H1 (cell line): Measurements from ENCODE around the gene CACNA1A. TPM values are rescaled to one million over a fixed set of nuclear protein-coding genes. Genes with fewer than 3 reads are reported as not detected.
"Not testable (repeated sequence)": the region's sequence is repeated elsewhere in the genome, so short reads cannot be mapped to it uniquely, and the experiment has no call there.

Experiments
- CTCF ChIA-PET: fragments of 300-600 bp; sonication (Branson Sonifier 250); formaldehyde crosslinking; loops from one replicate; lab custom pipeline; 2021; ENCODE audit not compliant: partially characterized antibody; lab: Charles Lee
- POLR2A ChIA-PET: fragments of 300-600 bp; sonication (Branson Sonifier 250); formaldehyde crosslinking; loops from one replicate; lab custom pipeline; 2021; ENCODE audit warnings: inconsistent platforms; ENCODE audit not compliant: partially characterized antibody; lab: Charles Lee
- DNase-seq, 2 experiments: peaks; one replicate each; pipeline versions ENCODE4 v3.0.0 to v3.0.0-alpha.2; 2010 to 2022; ENCODE audit warnings: low spot score in 2 of 2, low read depth in 1 of 2, mixed read lengths in 1 of 2
- FAIRE-seq: peaks from 2 replicates; lab custom pipeline; 2011; peaks lifted over from hg19 to GRCh38; lab: Jason Lieb, UNC
- H2AFZ ChIP-seq: 2 replicates; pipeline ENCODE4 v1.8.1; 2012; ENCODE audit warnings: low read length, inconsistent platforms
- H2AK5ac ChIP-seq: 2 replicates; pipeline ENCODE4 v1.6.1; 2013; ENCODE audit warnings: low read depth, low read length
- H2BK120ac ChIP-seq: replicated peaks from 2 replicates; pipeline ENCODE3; 2013; ENCODE audit warnings: low read depth, low read length, inconsistent platforms
- H2BK12ac ChIP-seq: 2 replicates; pipeline ENCODE4 v1.6.1; 2013; ENCODE audit warnings: low read depth, low read length
- H2BK15ac ChIP-seq: 2 replicates; pipeline ENCODE4 v1.6.1; 2013; ENCODE audit warnings: low read length
- H2BK20ac ChIP-seq: 2 replicates; pipeline ENCODE4 v1.6.1; 2013; ENCODE audit warnings: low read length
- H2BK5ac ChIP-seq: 2 replicates; pipeline ENCODE4 v1.6.1; 2013; ENCODE audit warnings: low read depth, low read length
- H3K14ac ChIP-seq: 2 replicates; pipeline ENCODE4 v1.6.1; 2013; ENCODE audit warnings: inconsistent platforms; ENCODE audit not compliant: insufficient read length
- H3K18ac ChIP-seq: 2 replicates; pipeline ENCODE4 v1.6.1; 2013; ENCODE audit warnings: low read length; ENCODE audit errors: extremely low read depth
- H3K23ac ChIP-seq: 2 replicates; pipeline ENCODE4 v1.6.1; 2013; ENCODE audit warnings: inconsistent platforms; ENCODE audit not compliant: insufficient read length
- H3K23me2 ChIP-seq: 2 replicates; pipeline ENCODE4 v1.6.1; 2013; ENCODE audit warnings: low read depth, low read length
- H3K27ac ChIP-seq: 2 replicates; pipeline ENCODE4 v1.6.1; 2011; ENCODE audit warnings: low read depth, low read length, inconsistent platforms
- H3K27me3 ChIP-seq, 4 experiments: replicated peaks in 1 of 4; 1 replicate in 1 of 4; 2 replicates in 3 of 4; pipeline versions ENCODE4 v1.6.1 to v1.8.1; 2011 to 2013; ENCODE audit warnings: low read length in 3 of 4, mild to moderate bottlenecking in 3 of 4, inconsistent platforms in 2 of 4, mixed read lengths in 2 of 4, moderate library complexity in 1 of 4; ENCODE audit not compliant: control insufficient read depth in 3 of 4, insufficient read depth in 3 of 4; ENCODE audit errors: extremely low read depth in 1 of 4
- H3K36me3 ChIP-seq, 4 experiments: 2 replicates each; pipeline versions ENCODE4 v1.6.1 to v1.8.1; 2011 to 2013; ENCODE audit warnings: mild to moderate bottlenecking in 4 of 4, low read length in 3 of 4, moderate library complexity in 2 of 4, control low read depth in 1 of 4, inconsistent platforms in 1 of 4; ENCODE audit not compliant: insufficient read depth in 4 of 4, control insufficient read depth in 2 of 4
- H3K4ac ChIP-seq: replicated peaks from 2 replicates; pipeline ENCODE3; 2013; ENCODE audit warnings: low read length, low read depth, mixed read lengths, inconsistent platforms; ENCODE audit not compliant: insufficient read length
- H3K4me1 ChIP-seq, 4 experiments: replicated peaks in 1 of 4; 1 replicate in 1 of 4; 2 replicates in 3 of 4; pipeline versions ENCODE4 v1.6.1 to v1.8.1; 2011 to 2013; ENCODE audit warnings: low read length in 3 of 4, inconsistent platforms in 2 of 4, mixed read lengths in 1 of 4; ENCODE audit not compliant: insufficient read depth in 4 of 4, control insufficient read depth in 3 of 4
- H3K4me2 ChIP-seq, 2 experiments: 2 replicates each; pipeline versions ENCODE4 v1.6.1 to v1.8.1; 2011 to 2013; ENCODE audit warnings: low read depth in 2 of 2, low read length in 2 of 2, control low read depth in 1 of 2, inconsistent platforms in 1 of 2, mild to moderate bottlenecking in 1 of 2; ENCODE audit not compliant: insufficient read depth in 1 of 2
- H3K4me3 ChIP-seq, 4 experiments: fragments of 200-600, 300-600 bp in 1 of 4; sonication (generic), shearing (Covaris generic), sonication (Bioruptor Twin) in 1 of 4; 2 replicates each; pipeline versions ENCODE4 v1.5.1 to v1.8.1; 2011 to 2016; ENCODE audit warnings: low read length in 4 of 4, low read depth in 3 of 4, control low read depth in 2 of 4, inconsistent platforms in 2 of 4, mild to moderate bottlenecking in 2 of 4, mixed read lengths in 1 of 4, moderate library complexity in 1 of 4; ENCODE audit not compliant: insufficient read depth in 2 of 4; ENCODE audit errors: extremely low read depth in 1 of 4
- H3K56ac ChIP-seq: replicated peaks from 2 replicates; pipeline ENCODE3; 2013; ENCODE audit warnings: low read depth, mild to moderate bottlenecking, mixed read lengths, low read length, inconsistent platforms; ENCODE audit not compliant: insufficient read length
- H3K79me1 ChIP-seq: 2 replicates; pipeline ENCODE4 v1.6.1; 2013; ENCODE audit warnings: low read depth, low read length, control low read depth
- H3K79me2 ChIP-seq, 2 experiments: 2 replicates each; pipeline versions ENCODE4 v1.6.1 to v1.8.1; 2012 to 2013; ENCODE audit warnings: low read length in 2 of 2, mild to moderate bottlenecking in 2 of 2, inconsistent platforms in 1 of 2; ENCODE audit not compliant: insufficient read depth in 2 of 2, control insufficient read depth in 1 of 2
- H3K9ac ChIP-seq, 4 experiments: replicated peaks in 1 of 4; 1 replicate in 1 of 4; 2 replicates in 3 of 4; pipeline versions ENCODE4 v1.6.1 to v1.8.1; 2011 to 2013; ENCODE audit warnings: low read depth in 3 of 4, low read length in 3 of 4, control low read depth in 2 of 4, mild to moderate bottlenecking in 2 of 4, moderate library complexity in 2 of 4, inconsistent platforms in 1 of 4; ENCODE audit errors: extremely low read depth in 1 of 4
- H3K9me3 ChIP-seq, 2 experiments: 2 replicates each; pipeline versions ENCODE4 v1.6.1 to v1.8.1; 2012 to 2013; ENCODE audit warnings: mild to moderate bottlenecking in 2 of 2, moderate library complexity in 2 of 2, control low read depth in 1 of 2, inconsistent platforms in 1 of 2, low read depth in 1 of 2, low read length in 1 of 2, mixed read lengths in 1 of 2; ENCODE audit not compliant: insufficient read depth in 2 of 2
- H4K20me1 ChIP-seq, 2 experiments: replicated peaks in 1 of 2; 2 replicates each; pipeline versions ENCODE3 to v1.8.1; 2011 to 2013; ENCODE audit warnings: inconsistent platforms in 2 of 2, low read length in 2 of 2, mild to moderate bottlenecking in 1 of 2; ENCODE audit not compliant: insufficient read depth in 2 of 2, control insufficient read depth in 1 of 2
- H4K5ac ChIP-seq: 2 replicates; pipeline ENCODE4 v1.6.1; 2013; ENCODE audit warnings: low read length, low read depth, mixed read lengths, inconsistent platforms; ENCODE audit not compliant: insufficient read length
- H4K8ac ChIP-seq: 2 replicates; pipeline ENCODE4 v1.8.0; 2013; ENCODE audit warnings: mild to moderate bottlenecking, moderate library complexity, low read length, inconsistent platforms; ENCODE audit not compliant: insufficient read depth; ENCODE audit errors: extremely low read depth
- H4K91ac ChIP-seq: replicated peaks from 2 replicates; pipeline ENCODE3; 2013; ENCODE audit warnings: low read length, mixed read lengths, inconsistent platforms; ENCODE audit not compliant: insufficient read length
- WGBS, 2 experiments: shearing (Covaris generic) in 1 of 2; methylation state at CpG; one replicate each; pipeline versions ENCODE4 v1.1.6 to v1.1.7; 2013 to 2015; ENCODE audit warnings: low lambda C conversion rate in 2 of 2, mixed read lengths in 2 of 2, inconsistent platforms in 1 of 2, low coverage in 1 of 2, missing lambda C conversion rate in 1 of 2; ENCODE audit not compliant: insufficient replicate concordance in 2 of 2, insufficient coverage in 1 of 2, insufficient read length in 1 of 2; ENCODE audit errors: extremely low coverage in 1 of 2, missing lambda C conversion rate in 1 of 2; 5-methylcytosine and 5-hydroxymethylcytosine counted together
- polyA plus RNA-seq, 7 experiments: library from polyadenylated mRNA; depleted of rRNA in 3 of 7; stranded (reverse) in 5 of 7; unstranded in 2 of 7; fragments of >200 nt in 5 of 7; fragments of 200-250 nt in 2 of 7; gene quantifications; 1 replicate in 5 of 7; 2 replicates in 1 of 7; 4 replicates in 1 of 7; pipeline versions ENCODE4 v1.2.1 to v1.2.3, GENCODE V29; 2011 to 2013; ENCODE audit warnings: missing spikeins in 2 of 7, mixed read lengths in 2 of 7
- total RNA-seq: library from RNA; stranded (reverse); fragmentation: NEBNext Ultra II Directional; extraction: Animal tissue kit (Norgen Biotek cat#: 25700); gene quantifications from 2 replicates; pipeline ENCODE4 v1.2.1, GENCODE V29; 2021

The CACNA1A gene
- total and polyA plus RNA-seq, 2 of the 8 experiments (the other 6 are each of a cell fraction or from before 2014, with no cell fraction given), result 10.7 to 25.3 TPM

- not testable (repeated sequence) for H3K4me1 ChIP-seq, H3K23me2 ChIP-seq, H2BK15ac ChIP-seq, H2BK5ac ChIP-seq, H3K56ac ChIP-seq, H3K23ac ChIP-seq, H3K79me2 ChIP-seq, H3K27ac ChIP-seq, H2BK120ac ChIP-seq, H3K9me3 ChIP-seq, H3K14ac ChIP-seq, H2BK12ac ChIP-seq, H3K4ac ChIP-seq, H2BK20ac ChIP-seq, FAIRE-seq, DNase-seq, H2AK5ac ChIP-seq, H3K4me3 ChIP-seq, H4K5ac ChIP-seq, H3K79me1 ChIP-seq, H2AFZ ChIP-seq, H4K8ac ChIP-seq, H3K4me2 ChIP-seq, H4K20me1 ChIP-seq, H4K91ac ChIP-seq, H3K9ac ChIP-seq, H3K36me3 ChIP-seq, H3K27me3 ChIP-seq, H3K18ac ChIP-seq
- ChIA-PET POLR2A (interaction anchor here (2.4 to 9.8 kb wide), 3 partner anchors 16 to 31 kb away, joined by 12 to 67 read pairs (median 39); no protein-coding TSS in a partner anchor), CTCF (interaction anchor here (1.0 kb wide), 1 partner anchor 13 kb away, joined by 3 read pairs; no protein-coding TSS in a partner anchor)
- WGBS, 2 experiments, result 82% methylated on average over 23 of the region's 23 CpGs; no CpG with 5 or more reads in 1 of the 2 experiments
Observed at GRCh38 chr19:13184926-13185325, 321.4 kb downstream of the CACNA1A start.
